Activated naive CD4-positive, alpha-beta T cell treated with anti-CD3 and anti-CD28 coated beads, Interleukin-2, amount 10 ng/mL, durations not matched to agents 5 hours and 36 hours (primary cell): ENCODE results near the gene OR1S2. TPM values are rescaled to one million over a fixed set of nuclear protein-coding genes. Genes with fewer than 3 reads are reported as not detected.

Experiments used
- total RNA-seq, 2 experiments: library from RNA; stranded (reverse); gene quantifications; one replicate each; pipeline ENCODE4 v1.2.3, GENCODE V29; 2021

The OR1S2 gene, protein sequence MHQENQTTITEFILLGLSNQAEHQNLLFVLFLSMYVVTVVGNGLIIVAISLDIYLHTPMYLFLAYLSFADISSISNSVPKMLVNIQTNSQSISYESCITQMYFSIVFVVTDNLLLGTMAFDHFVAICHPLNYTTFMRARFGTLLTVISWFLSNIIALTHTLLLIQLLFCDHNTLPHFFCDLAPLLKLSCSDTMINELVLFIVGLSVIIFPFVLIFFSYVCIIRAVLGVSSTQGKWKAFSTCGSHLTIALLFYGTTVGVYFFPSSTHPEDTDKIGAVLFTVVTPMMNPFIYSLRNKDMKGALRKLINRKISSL
- total RNA-seq, result not detected

DNA sequence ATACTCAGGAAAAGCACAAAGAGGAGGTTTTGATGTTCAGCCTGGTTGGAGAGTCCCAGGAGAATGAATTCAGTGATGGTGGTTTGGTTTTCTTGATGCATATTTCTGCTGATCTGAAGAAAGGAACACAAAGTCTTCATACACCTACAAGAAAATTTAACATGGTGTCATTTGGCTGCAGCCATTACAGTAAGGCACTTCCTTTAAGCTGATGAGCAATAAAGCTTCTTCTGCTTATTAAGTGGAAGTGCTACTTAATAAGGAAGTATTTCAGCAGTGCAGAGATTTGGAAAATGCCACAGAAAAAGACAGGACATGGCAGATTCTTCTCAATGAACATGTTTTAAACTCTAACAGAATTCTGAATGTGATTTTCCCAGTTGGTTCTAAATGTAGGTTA is at the start of gene OR1S2:
Gene OR1S2, minus strand, starts transcription at position 101 of the 400 bp plus-strand sequence. Its CDS starts 0 bp downstream, at position 101.

GRCh38 chr11:58212420-58212819 is 8.5 kb upstream of the OR1S2 start, which contains the start of gene OR1S1:
OR1S1 (plus strand) TSS chr11:58212720.

GRCh38 chr11:58188770-58189169 is 15.2 kb downstream of the OR1S2 start, which contains the start of gene OR9Q2:
OR9Q2 (plus strand) TSS chr11:58189070; CDS start chr11:58190491, 1,421 bp downstream.

Other genes starting within 250 kb of the OR1S2 start
- not detected for gene OR9Q1, start 180.3 kb downstream of the OR1S2 start, total RNA-seq
- gene OR6Q1, start 173.2 kb downstream of the OR1S2 start, total RNA-seq, result not detected
- gene OR9I1, start 78.6 kb downstream of the OR1S2 start, total RNA-seq, result not detected
- not detected for gene OR9Q2, start 15.1 kb downstream of the OR1S2 start, total RNA-seq
- not detected for gene OR1S1, start 8.6 kb upstream of the OR1S2 start, total RNA-seq
- not detected for gene OR10Q1, start 24.8 kb upstream of the OR1S2 start, total RNA-seq
- gene OR10W1, start 64.1 kb upstream of the OR1S2 start, total RNA-seq, result not detected
- not detected for gene OR5B17, start 154.9 kb upstream of the OR1S2 start, total RNA-seq
- gene OR5B3, start 202.7 kb upstream of the OR1S2 start, total RNA-seq, result not detected
- not detected for gene OR5B2, start 224.0 kb upstream of the OR1S2 start, total RNA-seq
- gene OR5B12, start 238.1 kb upstream of the OR1S2 start, total RNA-seq, result not detected